HG03460 (cell line): Measurements from ENCODE around the gene HRG.

Experiments used
- ATAC-seq: cut with Tn5 transposase; IDR thresholded peaks from one replicate; pipeline ENCODE4 v1.9.1; 2021; ENCODE audit not compliant: unreplicated experiment

Gene HRG

DNA sequence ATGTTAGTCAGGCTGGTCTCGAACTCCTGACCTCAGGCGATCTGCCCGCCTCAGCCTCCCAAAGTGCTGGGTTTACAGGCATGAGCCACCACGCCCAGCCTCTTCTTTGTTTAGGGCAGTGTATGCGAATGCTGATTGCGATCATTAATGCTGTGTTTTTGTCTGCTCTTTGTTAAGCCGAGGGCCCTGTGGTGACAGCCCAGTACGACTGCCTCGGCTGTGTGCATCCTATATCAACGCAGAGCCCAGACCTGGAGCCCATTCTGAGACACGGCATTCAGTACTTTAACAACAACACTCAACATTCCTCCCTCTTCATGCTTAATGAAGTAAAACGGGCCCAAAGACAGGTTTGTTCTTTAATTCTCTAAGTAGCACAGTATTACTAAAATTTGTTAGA, 59.1 kb downstream of the HRG start:
- no peak for ATAC-seq
